Fibroblast of skin of right quadriceps (primary cell): ENCODE data around the gene ABL2.
A peak's percentile ranks its signal among the peaks of the same experiment; 100 is the strongest.

ENCODE experiments used
- DNase-seq: peaks from one replicate; pipeline ENCODE4 v3.0.0-alpha.2; 2013

Gene ABL2

GRCh38 chr1:179128520-179128919 is 101.0 kb downstream of the ABL2 start:
- DNase-seq = no peak

GRCh38 chr1:179127163-179127895 is 102.1 kb downstream of the ABL2 start:
- peak; percentile 70 for DNase-seq

- DNase-seq = no peak
These were observed 103.0 kb downstream of the ABL2 start for GRCh38 chr1:179126338-179127060.

GRCh38 chr1:179124873-179125272 is 104.6 kb downstream of the ABL2 start:
- peak; percentile 72 for DNase-seq

- DNase-seq = peak; percentile 67
These were observed 108.1 kb downstream of the ABL2 start for GRCh38 chr1:179121159-179121938.

- no peak for DNase-seq
These were observed 108.7 kb downstream of the ABL2 start for GRCh38 chr1:179120736-179121135.

GRCh38 chr1:179119513-179119912 is 110.0 kb downstream of the ABL2 start:
- DNase-seq = no peak

GRCh38 chr1:179115181-179115580 is 114.3 kb downstream of the ABL2 start:
- no peak for DNase-seq

GRCh38 chr1:179108644-179109043 is 120.8 kb downstream of the ABL2 start:
- DNase-seq = no peak

- DNase-seq = no peak
These were observed 121.5 kb downstream of the ABL2 start for GRCh38 chr1:179107706-179108629.

GRCh38 chr1:179105393-179105792 is 124.1 kb downstream of the ABL2 start:
- DNase-seq = no peak

GRCh38 chr1:179104611-179105250 is 124.7 kb downstream of the ABL2 start:
- no peak for DNase-seq

- DNase-seq = no peak
These were observed 125.5 kb downstream of the ABL2 start for GRCh38 chr1:179103999-179104398.

GRCh38 chr1:179101566-179101965 is 127.9 kb downstream of the ABL2 start:
- no peak for DNase-seq

- DNase-seq = no peak
These were observed 129.6 kb downstream of the ABL2 start for GRCh38 chr1:179099891-179100290.

GRCh38 chr1:179095924-179096323 is 133.6 kb downstream of the ABL2 start:
- DNase-seq = no peak

GRCh38 chr1:179095377-179095776 is 134.1 kb downstream of the ABL2 start:
- no peak for DNase-seq

GRCh38 chr1:179094818-179095217 is 134.7 kb downstream of the ABL2 start:
- no peak for DNase-seq

- DNase-seq = no peak
These were observed 136.5 kb downstream of the ABL2 start for GRCh38 chr1:179092896-179093461.

GRCh38 chr1:179091691-179092165 is 137.7 kb downstream of the ABL2 start:
- DNase-seq = peak; percentile 42

- no peak for DNase-seq
These were observed 138.6 kb downstream of the ABL2 start for GRCh38 chr1:179090923-179091322.
